DND-41 (cell line): Measurements from ENCODE around the gene ZSCAN1.

Source experiments
- ATAC-seq: fragments of 200-7000 bp; cut with Tn5 transposase; 3 replicates; pipeline ENCODE4 v1.9.1; 2021; ENCODE audit warnings: low read depth; ENCODE audit not compliant: insufficient read depth
- DNase-seq: peaks from one replicate; pipeline ENCODE4 v3.0.0-alpha.2; 2020
- H2AFZ ChIP-seq: 2 replicates; pipeline ENCODE4 v1.6.0; 2012; ENCODE audit warnings: low read depth, low read length
- H3K27ac ChIP-seq: 2 replicates; pipeline ENCODE4 v1.5.1; 2012; ENCODE audit warnings: low read length, inconsistent platforms
- H3K27me3 ChIP-seq: fragments of 200-600 bp; sonication (generic); 2 replicates; pipeline ENCODE4 v1.6.0; 2012; ENCODE audit warnings: low read length, mild to moderate bottlenecking, inconsistent platforms; ENCODE audit not compliant: insufficient read depth, poor library complexity
- H3K36me3 ChIP-seq: 2 replicates; pipeline ENCODE4 v1.5.1; 2012; ENCODE audit warnings: low read length, inconsistent platforms; ENCODE audit not compliant: insufficient read depth
- H3K4me1 ChIP-seq: 2 replicates; pipeline ENCODE4 v1.5.1; 2012; ENCODE audit warnings: mild to moderate bottlenecking, low read length; ENCODE audit not compliant: insufficient read depth
- H3K4me2 ChIP-seq: 2 replicates; pipeline ENCODE4 v1.6.0; 2012; ENCODE audit warnings: mild to moderate bottlenecking, moderate library complexity, low read length, inconsistent platforms; ENCODE audit not compliant: insufficient read depth
- H3K4me3 ChIP-seq, 2 experiments: fragments of 200-600 bp in 1 of 2; shearing (Covaris generic) in 1 of 2; 2 replicates each; pipeline ENCODE4 v1.5.1; 2012 to 2016; ENCODE audit warnings: inconsistent platforms in 2 of 2, low read length in 2 of 2, mild to moderate bottlenecking in 2 of 2, low read depth in 1 of 2, moderate library complexity in 1 of 2
- H3K79me2 ChIP-seq: 2 replicates; pipeline ENCODE4 v1.6.0; 2012; ENCODE audit warnings: low read length, inconsistent platforms; ENCODE audit not compliant: insufficient read depth
- H3K9ac ChIP-seq: 2 replicates; pipeline ENCODE4 v1.6.0; 2012; ENCODE audit warnings: low read depth, mild to moderate bottlenecking, inconsistent platforms, low read length, moderate library complexity
- H3K9me3 ChIP-seq: 2 replicates; pipeline ENCODE4 v1.5.1; 2012; ENCODE audit warnings: low read length, moderate library complexity, mild to moderate bottlenecking, inconsistent platforms; ENCODE audit not compliant: insufficient read depth, severe bottlenecking
- H4K20me1 ChIP-seq: 2 replicates; pipeline ENCODE4 v1.6.0; 2012; ENCODE audit warnings: low read length; ENCODE audit not compliant: insufficient read depth
- CTCF ChIP-seq: IDR thresholded peaks from 2 replicates; pipeline ENCODE4 v1.5.1; 2012; ENCODE audit warnings: borderline replicate concordance, low read length, moderate library complexity, mild to moderate bottlenecking; ENCODE audit not compliant: poor library complexity, severe bottlenecking; ENCODE audit errors: extremely low read depth
- EZH2 ChIP-seq: IDR thresholded peaks from 3 replicates; pipeline ENCODE4 v1.6.1; 2012; ENCODE audit warnings: borderline replicate concordance, low read depth, mild to moderate bottlenecking, moderate library complexity, low read length, inconsistent platforms; ENCODE audit not compliant: severe bottlenecking

Gene ZSCAN1

GRCh38 chr19:58086825-58087710 lies 53.2 kb downstream of the ZSCAN1 start:
- ATAC-seq (no peak), DNase-seq (no peak)
- no peak for TF ChIP-seq CTCF
- Histone ChIP-seq H3K4me2 (no peak overlapping the region), H3K9ac (no peak overlapping the region), H3K36me3 (peaks cover 65% of the 10 kb centered on the region), H2AFZ (no peak overlapping the region), H3K9me3 (peaks cover 42% of the 10 kb centered on the region), H3K4me1 (no peaks in the 10 kb centered on the region), H3K27ac (no peak overlapping the region), H3K79me2 (no peaks in the 10 kb centered on the region), H4K20me1 (no peaks in the 10 kb centered on the region), H3K27me3 (no peaks in the 10 kb centered on the region), H3K4me3 (no peak overlapping the region)

- TF ChIP-seq EZH2 (no peak), CTCF (no peak)
- no peak overlapping the region for H3K4me2 ChIP-seq
- H3K79me2 ChIP-seq = no peaks in the 10 kb centered on the region
- H3K36me3 ChIP-seq = peaks cover 63% of the 10 kb centered on the region
- no peaks in the 10 kb centered on the region for H3K27me3 ChIP-seq
- H3K4me3 ChIP-seq = no peak overlapping the region
- no peak overlapping the region for H3K9ac ChIP-seq
- ATAC-seq (no peak; the same call in 2 of the 3 replicates), DNase-seq (no peak)
- no peak overlapping the region for H2AFZ ChIP-seq
- H4K20me1 ChIP-seq = no peaks in the 10 kb centered on the region
- no peak overlapping the region for H3K27ac ChIP-seq
- H3K4me1 ChIP-seq = no peaks in the 10 kb centered on the region
- peaks cover 36% of the 10 kb centered on the region for H3K9me3 ChIP-seq
These were observed 54.8 kb downstream of the ZSCAN1 start for GRCh38 chr19:58088521-58089052.

GRCh38 chr19:58089846-58090245 lies 56.0 kb downstream of the ZSCAN1 start:
- no peaks in the 10 kb centered on the region for H3K79me2 ChIP-seq
- no peak overlapping the region for H3K27ac ChIP-seq
- no peak overlapping the region for H3K9ac ChIP-seq
- no peak overlapping the region for H2AFZ ChIP-seq
- no peak for DNase-seq
- H4K20me1 ChIP-seq = no peaks in the 10 kb centered on the region
- peaks cover 51% of the 10 kb centered on the region for H3K36me3 ChIP-seq
- no peak for ATAC-seq
- no peaks in the 10 kb centered on the region for H3K4me1 ChIP-seq
- H3K4me3 ChIP-seq = no peak overlapping the region
- no peaks in the 10 kb centered on the region for H3K27me3 ChIP-seq
- TF ChIP-seq CTCF = no peak
- TF ChIP-seq EZH2 = no peak
- H3K4me2 ChIP-seq = no peak overlapping the region
- peaks cover 25% of the 10 kb centered on the region for H3K9me3 ChIP-seq
